Measurements from ENCODE around the gene MARK1. TPM values are rescaled to one million over a fixed set of nuclear protein-coding genes. Genes with fewer than 3 reads are reported as not detected.
A peak's percentile ranks its signal among the peaks of the same experiment; 100 is the strongest.

Gene MARK1
- total RNA-seq, 1 experiment from 2014 or later: 0.05 TPM

GRCh38 chr1:220685879-220686278 lies 157.9 kb downstream of the MARK1 start:
- intact Hi-C loops (cut with micrococcal nuclease; ENCODE audit: unreplicated experiment): no loop called here
- Mint-ChIP-seq H3K4me1 (ENCODE audit: low read depth, unreplicated experiment) (no peaks in the 10 kb centered on the region), H3K36me3 (ENCODE audit: insufficient read depth, unreplicated experiment) (peaks cover 5% of the 10 kb centered on the region), H3K4me3 (ENCODE audit: unreplicated experiment) (no peak overlapping the region), H3K9me3 (ENCODE audit: unreplicated experiment) (no peaks in the 10 kb centered on the region), H3K27ac (ENCODE audit: unreplicated experiment) (no peak overlapping the region), H3K27me3 (ENCODE audit: insufficient read depth, unreplicated experiment) (no peaks in the 10 kb centered on the region)
- CTCF ChIA-PET: interaction anchor here (1.0 to 3.0 kb wide), 2 partner anchors 47 to 91 kb away, joined by 5 to 15 read pairs; no protein-coding TSS in a partner anchor
- BruUV-seq (replicated peaks): no TSS peak
- DNase-seq: peak in 1 of 2 experiments; percentile 33
- Histone ChIP-seq H3K9me3 (no peaks in the 10 kb centered on the region), H3K4me1 (no peaks in the 10 kb centered on the region), H3K36me3 (ENCODE audit: control insufficient read depth, insufficient read depth, low read length) (no peaks in the 10 kb centered on the region), H3K4me3 (ENCODE audit: low read depth, low read length) (no peak overlapping the region), H3K27me3 (replicated peaks; ENCODE audit: control insufficient read depth, insufficient read depth, low read length) (no peaks in the 10 kb centered on the region)
- POLR2A ChIA-PET: no interaction called here
- TF ChIP-seq CTCF (IDR thresholded peaks at IDR 0.05; ENCODE audit: insufficient read depth in 1 of 2, low read depth in 1 of 2, low read length in 1 of 2, severe bottlenecking in 1 of 2, unreplicated experiment in 1 of 2): peak; percentile 24 to 31

GRCh38 chr1:220687809-220688208 lies 159.9 kb downstream of the MARK1 start:
- no peak overlapping the region for H3K4me3 Mint-ChIP-seq (ENCODE audit: unreplicated experiment)
- no TSS peak for BruUV-seq (replicated peaks)
- Histone ChIP-seq H3K36me3 (ENCODE audit: control insufficient read depth, insufficient read depth, low read length) (no peaks in the 10 kb centered on the region), H3K4me3 (ENCODE audit: low read depth, low read length) (no peak overlapping the region), H3K27me3 (replicated peaks; ENCODE audit: control insufficient read depth, insufficient read depth, low read length) (no peaks in the 10 kb centered on the region), H3K9me3 (no peaks in the 10 kb centered on the region), H3K4me1 (peaks cover 8% of the 10 kb centered on the region; the same call in 1 of the 2 replicates)
- no peaks in the 10 kb centered on the region for H3K9me3 Mint-ChIP-seq (ENCODE audit: unreplicated experiment)
- H3K27ac Mint-ChIP-seq (ENCODE audit: unreplicated experiment): no peak overlapping the region
- no peaks in the 10 kb centered on the region for H3K27me3 Mint-ChIP-seq (ENCODE audit: insufficient read depth, unreplicated experiment)
- DNase-seq: no peak
- H3K4me1 Mint-ChIP-seq (ENCODE audit: low read depth, unreplicated experiment): no peaks in the 10 kb centered on the region
- peaks cover 5% of the 10 kb centered on the region for H3K36me3 Mint-ChIP-seq (ENCODE audit: insufficient read depth, unreplicated experiment)
- CTCF ChIA-PET: no interaction called here
- POLR2A ChIA-PET: no interaction called here
- TF ChIP-seq CTCF (IDR thresholded peaks at IDR 0.05; ENCODE audit: insufficient read depth in 1 of 2, low read depth in 1 of 2, low read length in 1 of 2, severe bottlenecking in 1 of 2, unreplicated experiment in 1 of 2): no peak
- intact Hi-C loops (cut with micrococcal nuclease; ENCODE audit: unreplicated experiment): no loop called here

- BruUV-seq (replicated peaks): no TSS peak
- H3K9me3 ChIP-seq: no peaks in the 10 kb centered on the region
- H3K4me1 Mint-ChIP-seq (ENCODE audit: low read depth, unreplicated experiment): no peaks in the 10 kb centered on the region
These were observed 161.7 kb downstream of the MARK1 start for GRCh38 chr1:220689666-220690065.

More at GRCh38 chr1:220689666-220690065, 161.7 kb downstream of the MARK1 start:
- H3K9me3 Mint-ChIP-seq (ENCODE audit: unreplicated experiment): no peaks in the 10 kb centered on the region
- ChIA-PET POLR2A (no interaction called here), CTCF (interaction anchor here (1.4 kb wide), 1 partner anchor 43 kb away, joined by 5 read pairs; no protein-coding TSS in a partner anchor)
- H3K27me3 ChIP-seq (replicated peaks; ENCODE audit: control insufficient read depth, insufficient read depth, low read length): no peaks in the 10 kb centered on the region
- peak overlapping the region; percentile 94 for H3K4me3 Mint-ChIP-seq (ENCODE audit: unreplicated experiment)
- no peak overlapping the region for H3K27ac Mint-ChIP-seq (ENCODE audit: unreplicated experiment)
- no peaks in the 10 kb centered on the region for H3K36me3 ChIP-seq (ENCODE audit: control insufficient read depth, insufficient read depth, low read length)
- H3K4me1 ChIP-seq: peaks cover 8% of the 10 kb centered on the region; the same call in 1 of the 2 replicates
- peaks cover 5% of the 10 kb centered on the region for H3K36me3 Mint-ChIP-seq (ENCODE audit: insufficient read depth, unreplicated experiment)
- no peak for TF ChIP-seq CTCF (IDR thresholded peaks at IDR 0.05; ENCODE audit: insufficient read depth in 1 of 2, low read depth in 1 of 2, low read length in 1 of 2, severe bottlenecking in 1 of 2, unreplicated experiment in 1 of 2)
- no peaks in the 10 kb centered on the region for H3K27me3 Mint-ChIP-seq (ENCODE audit: insufficient read depth, unreplicated experiment)
- DNase-seq: no peak
- intact Hi-C loops (cut with micrococcal nuclease; ENCODE audit: unreplicated experiment): loop anchor here (1.0 to 5.0 kb wide), 3 partner anchors 44 to 417 kb away; partner anchors contain the start of gene RAB3GAP2
- peak overlapping the region; percentile 23 for H3K4me3 ChIP-seq (ENCODE audit: low read depth, low read length)

All from Caco-2 (cell line).